Measurements from ENCODE around the gene ACSM2A.
"Not testable (repeated sequence)": the region's sequence is repeated elsewhere in the genome, so short reads cannot be mapped to it uniquely, and the experiment has no call there.

Gene ACSM2A, protein sequence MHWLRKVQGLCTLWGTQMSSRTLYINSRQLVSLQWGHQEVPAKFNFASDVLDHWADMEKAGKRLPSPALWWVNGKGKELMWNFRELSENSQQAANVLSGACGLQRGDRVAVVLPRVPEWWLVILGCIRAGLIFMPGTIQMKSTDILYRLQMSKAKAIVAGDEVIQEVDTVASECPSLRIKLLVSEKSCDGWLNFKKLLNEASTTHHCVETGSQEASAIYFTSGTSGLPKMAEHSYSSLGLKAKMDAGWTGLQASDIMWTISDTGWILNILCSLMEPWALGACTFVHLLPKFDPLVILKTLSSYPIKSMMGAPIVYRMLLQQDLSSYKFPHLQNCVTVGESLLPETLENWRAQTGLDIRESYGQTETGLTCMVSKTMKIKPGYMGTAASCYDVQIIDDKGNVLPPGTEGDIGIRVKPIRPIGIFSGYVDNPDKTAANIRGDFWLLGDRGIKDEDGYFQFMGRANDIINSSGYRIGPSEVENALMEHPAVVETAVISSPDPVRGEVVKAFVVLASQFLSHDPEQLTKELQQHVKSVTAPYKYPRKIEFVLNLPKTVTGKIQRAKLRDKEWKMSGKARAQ

DNA sequence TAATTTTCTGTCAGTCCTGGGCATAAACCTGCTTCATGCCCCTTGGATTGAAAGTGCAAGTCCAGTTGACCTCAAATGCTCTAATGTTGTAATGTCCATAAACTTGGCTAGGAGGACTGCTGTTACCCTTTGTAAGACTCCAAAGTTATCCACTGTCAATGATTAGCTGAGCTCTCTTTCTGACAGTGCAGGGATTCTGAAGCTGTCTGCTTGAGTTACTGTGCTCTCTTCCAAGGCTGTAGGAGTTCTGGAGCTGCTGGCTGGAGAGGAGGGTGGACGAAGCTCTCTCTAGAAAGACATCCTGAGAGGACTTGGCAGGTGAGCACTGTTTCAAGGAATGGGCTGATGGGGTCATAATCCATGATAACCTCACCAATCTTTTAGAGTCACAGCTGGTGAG, at the start of gene ACSM2A:
TSS of gene ACSM2A (plus strand) at position 158 of the 400 bp plus-strand sequence. CDS start 8,594 bp downstream, outside the sequence.
- DNase-seq (ENCODE audit: low read depth): not testable (repeated sequence)

DNA sequence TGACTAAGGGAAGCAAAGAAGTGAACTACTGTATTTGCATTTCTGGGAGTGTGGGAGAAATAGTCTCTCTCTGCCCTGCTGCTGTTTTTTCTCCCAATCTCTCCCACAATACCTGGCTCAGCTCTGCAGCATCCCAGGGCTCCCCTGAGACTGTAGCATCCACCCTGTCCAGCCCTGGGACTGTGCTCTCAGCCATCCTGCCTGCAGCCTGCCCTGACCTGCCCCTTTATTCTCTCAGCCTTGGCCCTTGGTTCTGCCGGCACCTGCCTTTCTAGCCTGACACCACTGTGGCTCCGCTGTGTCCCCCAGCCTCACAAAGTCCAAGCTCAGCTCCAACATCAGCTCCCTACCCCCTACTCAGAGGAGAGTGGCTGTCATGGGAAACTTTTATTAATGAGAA, 48.7 kb upstream of the ACSM2A start:
- DNase-seq (ENCODE audit: low read depth): no peak

DNA sequence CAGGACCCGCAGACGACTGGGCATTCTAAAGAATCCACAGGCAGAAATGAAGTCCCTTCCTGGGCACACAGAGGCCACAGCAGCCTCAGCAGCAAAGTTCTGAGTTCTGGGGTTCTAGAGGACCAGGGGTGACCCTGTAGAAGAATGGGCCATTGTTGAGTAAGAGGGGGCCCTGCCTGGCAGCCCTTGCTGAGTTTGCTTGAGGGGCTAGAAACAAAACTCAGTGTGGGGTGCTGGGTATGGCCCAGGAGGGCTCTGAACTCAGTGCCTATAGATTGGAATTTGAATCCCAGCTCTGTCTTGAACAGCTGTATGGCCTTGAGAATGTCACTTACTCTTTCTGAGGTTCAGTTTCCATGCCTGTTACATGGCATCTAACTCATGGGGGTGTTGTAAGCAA, 46.7 kb upstream of the ACSM2A start, which contains the start of gene PDILT:
TSS of gene PDILT (minus strand) at position 101 of the 400 bp plus-strand sequence. CDS start 5,437 bp downstream, outside the sequence.
- no peak for DNase-seq (ENCODE audit: low read depth)

DNA sequence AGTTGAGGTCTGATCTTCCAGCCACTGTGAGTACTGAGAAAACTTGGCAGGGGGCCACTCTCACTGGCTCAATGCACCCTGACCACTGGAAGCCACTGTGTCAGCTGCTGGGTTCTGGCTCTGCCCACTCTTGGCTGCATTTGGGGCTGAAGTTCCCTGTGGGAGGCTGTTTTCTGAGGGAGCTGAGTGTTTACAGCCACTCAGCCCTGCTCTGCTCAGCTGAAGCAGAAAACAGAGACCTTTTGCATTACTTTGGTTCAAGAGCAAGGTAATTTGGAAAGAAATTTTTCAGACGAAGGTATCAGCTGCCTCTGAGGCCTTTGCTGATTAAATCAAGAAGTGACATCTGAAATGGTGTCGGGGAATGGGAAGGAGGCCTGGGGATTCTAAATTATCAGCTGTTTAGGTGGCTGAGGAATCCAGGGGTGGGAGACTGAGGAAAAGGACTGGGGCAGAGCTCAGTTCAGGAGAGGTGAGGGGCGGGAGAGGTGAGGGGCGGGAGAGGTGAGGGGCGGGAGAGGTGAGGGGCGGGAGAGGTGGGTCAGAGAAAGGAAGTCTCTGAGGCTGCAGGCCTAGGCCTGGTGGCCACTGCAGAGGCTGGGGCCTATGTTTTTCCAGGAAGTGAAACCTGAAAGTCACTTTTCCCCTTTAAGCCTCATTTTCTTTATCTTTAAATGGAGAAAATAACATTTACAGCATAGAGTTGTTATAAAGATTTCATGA, 41.8 kb upstream of the ACSM2A start, which contains the start of gene ACSM5:
TSS of gene ACSM5 (plus strand) at position 137 of the 723 bp plus-strand sequence. CDS start 1,951 bp downstream, outside the sequence.
- DNase-seq (ENCODE audit: low read depth): no peak

DNA sequence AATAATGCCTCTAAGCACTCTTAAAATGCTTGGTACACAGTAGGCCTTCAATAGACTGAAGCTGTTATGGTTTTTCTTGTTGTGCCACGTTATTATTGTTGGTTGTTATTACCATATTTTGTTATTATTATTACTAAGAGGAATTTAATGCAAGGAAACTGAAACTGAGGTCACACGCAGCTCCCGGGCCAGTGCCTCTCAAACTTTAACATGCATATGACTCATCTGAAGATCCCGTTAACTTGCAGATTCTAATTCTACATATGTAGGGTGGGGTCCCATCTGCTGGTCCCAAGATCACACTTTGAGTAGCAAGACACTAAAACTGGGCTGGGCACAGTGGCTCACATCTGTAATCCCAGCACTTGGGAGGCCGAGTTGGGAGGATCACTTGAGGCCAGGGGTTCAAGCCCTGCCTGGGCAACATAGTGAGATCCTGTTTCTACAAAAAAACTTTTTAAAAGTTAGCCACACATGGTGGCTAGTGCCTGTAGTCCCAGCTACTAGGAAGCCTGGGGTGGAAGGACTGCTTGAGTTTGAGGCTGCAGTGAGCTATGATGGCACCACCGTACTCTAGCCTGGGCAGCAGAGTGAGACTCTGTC, 41.1 kb upstream of the ACSM2A start:
- no peak for DNase-seq (ENCODE audit: low read depth)

DNA sequence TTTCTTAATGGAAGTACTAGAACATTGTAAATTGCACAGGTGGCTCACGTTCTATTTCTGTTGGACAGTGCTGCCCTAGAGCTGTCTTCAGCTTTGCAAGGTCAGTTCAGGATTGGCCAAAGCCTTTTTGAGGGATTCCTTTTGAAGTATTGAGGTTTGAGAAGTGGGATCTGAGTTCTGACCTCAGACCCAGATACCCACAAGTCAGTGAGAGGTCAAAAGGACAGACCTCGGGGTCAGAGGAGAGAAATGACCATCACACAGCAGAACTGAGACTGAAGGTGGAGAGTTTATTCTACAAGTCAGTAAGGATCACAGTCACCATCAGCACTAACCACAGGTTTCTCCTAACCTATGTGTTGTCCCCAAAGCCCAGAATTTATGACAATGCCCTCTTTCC, 40.3 kb upstream of the ACSM2A start:
- DNase-seq (ENCODE audit: low read depth): no peak

DNA sequence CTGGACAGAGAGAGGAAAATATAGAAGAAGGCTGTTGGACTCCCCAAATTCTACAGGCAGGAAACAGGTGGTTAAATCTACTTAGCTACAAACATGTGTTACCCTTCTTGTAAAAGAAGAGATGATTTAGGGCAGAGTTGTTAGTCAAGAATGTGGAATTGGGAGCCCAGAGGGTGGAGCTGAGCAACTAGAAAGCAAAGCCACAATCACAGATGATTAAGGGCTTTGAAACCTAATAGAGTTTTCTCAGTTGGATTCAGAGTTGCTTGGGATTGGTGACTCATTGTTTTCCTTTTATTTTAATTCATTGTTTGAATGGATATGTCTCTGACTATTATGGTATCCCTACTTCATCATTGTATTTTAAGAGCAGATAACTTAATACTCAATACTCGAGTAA, 35.8 kb upstream of the ACSM2A start:
- DNase-seq (ENCODE audit: low read depth): no peak

DNA sequence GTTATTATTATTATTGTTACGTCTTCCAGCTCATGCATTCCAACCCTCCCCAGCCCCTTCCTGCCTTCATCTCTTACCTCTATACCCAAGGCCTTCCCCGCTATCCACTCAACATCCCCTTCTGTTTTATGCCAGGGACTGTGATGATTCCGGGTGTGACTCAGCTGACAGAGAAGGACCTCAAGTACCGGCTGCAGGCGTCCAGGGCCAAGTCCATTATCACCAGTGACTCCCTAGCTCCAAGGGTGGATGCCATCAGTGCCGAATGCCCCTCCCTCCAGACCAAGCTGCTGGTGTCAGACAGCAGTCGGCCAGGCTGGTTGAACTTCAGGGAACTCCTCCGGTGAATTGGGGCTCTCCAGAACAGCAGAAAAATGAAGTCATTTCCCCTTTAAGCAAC, 32.2 kb upstream of the ACSM2A start:
- DNase-seq (ENCODE audit: low read depth): not testable (repeated sequence)

DNA sequence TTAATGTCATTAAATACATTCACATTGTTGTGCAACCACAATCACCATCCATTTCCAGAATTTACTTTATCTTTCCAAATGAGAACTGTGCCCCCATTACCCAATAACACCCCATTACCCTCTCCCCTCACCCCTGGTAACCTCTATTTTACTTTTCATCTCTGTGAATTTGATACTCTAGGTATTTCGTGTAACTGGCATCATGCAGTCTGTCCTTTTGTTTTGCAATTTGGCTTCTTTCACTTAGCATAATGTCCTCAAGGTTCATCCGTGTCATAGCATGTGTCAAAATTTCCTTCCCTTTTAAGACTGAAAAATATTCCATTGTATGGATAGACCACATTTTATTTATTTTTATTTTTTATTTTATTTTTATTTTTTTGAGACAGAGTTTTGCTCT, 29.6 kb upstream of the ACSM2A start:
- not testable (repeated sequence) for DNase-seq (ENCODE audit: low read depth)

DNA sequence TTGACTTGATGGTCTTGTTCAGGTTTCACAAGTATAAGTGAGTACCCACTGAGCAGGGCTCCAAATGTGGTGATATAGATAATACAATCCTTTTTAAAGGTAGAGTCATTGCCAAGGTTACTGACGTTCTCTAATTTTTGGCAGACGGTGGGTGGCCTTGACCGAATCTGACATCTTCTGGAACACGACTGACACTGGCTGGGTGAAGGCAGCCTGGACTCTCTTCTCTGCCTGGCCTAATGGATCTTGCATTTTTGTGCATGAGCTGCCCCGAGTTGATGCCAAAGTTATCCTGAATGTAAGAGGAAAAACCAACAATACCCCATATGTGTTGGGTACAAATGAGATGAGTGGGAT, 27.6 kb upstream of the ACSM2A start:
- DNase-seq (ENCODE audit: low read depth): not testable (repeated sequence)

DNA sequence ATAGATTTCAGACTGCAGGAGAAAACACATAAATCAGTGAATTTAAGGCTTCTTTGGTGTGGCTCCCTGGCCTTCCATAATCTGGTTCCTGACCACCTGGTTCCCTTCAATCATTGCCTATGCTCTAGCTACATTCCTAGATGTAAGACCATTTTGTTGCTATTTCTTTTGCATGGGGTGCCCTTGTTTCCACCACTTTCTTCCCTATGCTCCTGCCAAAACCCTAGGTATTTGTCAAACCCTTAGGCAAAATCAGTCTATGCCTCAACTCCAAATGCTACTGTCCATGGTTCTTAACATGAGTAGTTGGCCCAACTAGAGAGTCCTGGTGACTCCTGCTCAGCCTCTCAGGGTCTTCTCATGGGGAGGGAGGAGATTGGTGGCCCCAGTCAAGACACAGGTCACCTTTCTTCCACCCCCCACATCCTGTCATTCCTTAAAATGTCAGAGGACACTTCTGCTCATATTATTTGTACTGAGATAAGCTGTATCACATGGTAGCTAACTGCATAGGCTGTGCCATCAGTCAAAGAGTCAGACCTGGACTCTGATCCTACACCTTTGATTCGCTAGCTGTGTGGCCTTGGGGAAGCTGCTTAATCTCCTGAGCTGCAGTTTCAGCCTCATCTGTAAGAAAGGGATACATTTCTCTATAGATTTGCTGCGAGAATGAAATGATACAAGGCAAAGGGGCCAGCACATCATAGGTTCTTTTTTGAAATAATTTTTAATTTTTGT, 27.0 kb upstream of the ACSM2A start:
- DNase-seq (ENCODE audit: low read depth): no peak

DNA sequence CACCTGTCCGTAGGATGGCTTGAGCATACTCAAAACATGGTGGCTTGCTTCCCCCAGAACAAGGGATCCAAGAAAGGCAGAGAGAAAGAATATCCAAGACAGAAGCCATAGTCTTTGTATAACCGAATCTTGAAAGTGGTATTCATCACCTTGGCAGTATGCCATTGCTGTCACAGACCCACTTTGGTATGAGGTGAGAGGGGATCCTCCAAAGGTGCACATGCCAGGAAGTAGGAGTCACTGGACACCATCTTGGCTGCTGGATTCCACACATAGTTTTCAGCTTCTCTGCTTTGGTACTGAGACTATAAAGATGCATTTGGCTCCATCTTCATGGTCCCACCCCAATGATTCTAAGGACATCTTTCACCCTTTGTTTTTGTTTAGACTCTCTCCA, 23.9 kb upstream of the ACSM2A start:
- not testable (repeated sequence) for DNase-seq (ENCODE audit: low read depth)

DNA sequence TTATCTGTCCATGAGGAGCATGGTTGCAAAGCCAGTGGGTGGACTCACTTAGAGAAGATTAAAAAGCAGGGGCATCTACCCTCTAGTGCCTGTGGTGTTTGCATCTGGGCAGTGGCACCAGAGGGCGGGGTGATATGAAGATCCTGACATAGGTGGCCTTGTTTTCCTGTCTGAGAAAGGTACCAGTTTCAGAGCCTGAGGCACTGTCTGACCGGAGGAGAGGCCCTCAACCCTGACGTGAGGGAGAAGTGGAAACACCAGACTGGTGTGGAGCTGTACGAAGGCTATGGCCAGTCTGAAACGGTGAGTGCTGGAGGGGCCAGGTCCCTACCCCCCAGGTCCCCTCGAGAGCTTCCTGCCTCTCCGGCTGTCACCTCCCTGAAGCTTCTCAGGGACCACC, 21.8 kb upstream of the ACSM2A start:
- DNase-seq (ENCODE audit: low read depth): not testable (repeated sequence)

DNA sequence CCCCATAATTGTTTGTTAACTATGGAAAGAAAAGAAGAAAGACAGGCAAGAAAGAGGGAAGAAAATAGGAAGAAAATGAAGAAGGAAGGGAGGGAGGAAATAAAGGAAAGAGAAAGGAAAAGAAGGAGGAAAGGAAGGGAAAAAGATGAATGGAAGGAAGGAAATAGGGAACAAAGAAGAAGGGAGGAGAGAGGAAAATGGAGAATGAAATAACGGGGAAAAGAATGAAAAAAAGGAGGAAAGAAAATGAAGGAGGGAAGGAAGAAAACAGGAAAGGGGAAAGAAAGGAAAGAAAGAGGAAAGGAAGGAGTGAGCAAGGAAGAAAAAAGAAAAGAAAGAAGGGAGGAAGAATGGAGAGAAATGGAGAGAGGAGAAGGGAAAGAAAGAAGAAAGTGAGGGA, 20.8 kb upstream of the ACSM2A start:
- not testable (repeated sequence) for DNase-seq (ENCODE audit: low read depth)

DNA sequence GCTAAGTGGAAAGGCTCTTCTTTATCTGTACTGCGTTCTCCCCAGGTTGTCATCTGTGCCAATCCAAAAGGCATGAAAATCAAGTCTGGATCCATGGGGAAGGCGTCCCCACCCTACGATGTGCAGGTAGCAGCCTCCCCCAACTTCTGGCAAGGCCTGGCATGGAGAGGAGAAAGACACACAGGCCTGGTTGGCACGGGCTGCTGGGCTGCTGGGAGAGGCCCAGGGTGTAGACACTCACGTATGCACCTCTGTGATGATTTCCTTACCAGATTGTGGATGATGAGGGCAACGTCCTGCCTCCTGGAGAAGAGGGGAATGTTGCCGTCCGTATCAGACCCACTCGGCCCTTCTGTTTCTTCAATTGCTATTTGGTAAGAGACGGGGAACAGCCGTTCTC, 20.4 kb upstream of the ACSM2A start:
- DNase-seq (ENCODE audit: low read depth): no peak

DNA sequence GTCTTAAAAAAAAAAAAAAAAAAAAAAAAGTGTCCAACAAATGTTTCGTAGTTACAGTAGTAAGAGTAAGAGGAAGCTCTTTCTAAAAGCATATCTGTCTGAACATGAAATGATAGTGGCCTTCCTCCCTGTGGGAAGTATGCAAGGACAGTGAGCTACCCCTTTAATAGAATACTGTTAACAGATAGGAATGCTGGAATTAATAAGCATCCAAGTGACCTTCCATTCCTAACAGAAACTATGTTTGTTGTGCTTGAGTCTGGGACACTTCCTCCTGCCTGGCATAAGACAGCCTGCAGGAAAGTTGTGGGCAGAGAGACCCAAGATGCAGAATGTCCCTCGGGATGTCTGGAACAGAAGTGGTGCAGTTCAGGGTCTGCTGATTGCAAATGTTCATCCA, 12.4 kb upstream of the ACSM2A start:
- DNase-seq (ENCODE audit: low read depth): not testable (repeated sequence)

DNA sequence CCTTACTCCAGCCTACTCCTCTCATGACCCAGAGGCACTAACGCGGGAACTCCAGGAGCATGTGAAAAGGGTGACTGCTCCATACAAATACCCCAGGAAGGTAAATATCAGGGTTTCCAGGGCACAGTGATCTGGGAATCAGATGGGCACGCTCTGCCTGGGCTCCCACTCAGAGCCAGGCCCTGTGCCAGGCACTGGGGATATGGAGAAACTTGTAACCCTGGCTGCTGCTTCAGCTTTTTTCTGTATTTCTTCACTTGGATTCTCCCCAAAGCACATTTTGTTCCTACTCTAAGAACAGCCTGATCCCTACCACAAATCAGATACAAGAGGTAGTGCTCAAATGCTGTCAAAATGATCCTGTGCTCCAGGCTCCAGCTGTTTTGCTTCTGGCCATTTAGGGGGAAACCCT, 11.5 kb upstream of the ACSM2A start:
- not testable (repeated sequence) for DNase-seq (ENCODE audit: low read depth)

DNA sequence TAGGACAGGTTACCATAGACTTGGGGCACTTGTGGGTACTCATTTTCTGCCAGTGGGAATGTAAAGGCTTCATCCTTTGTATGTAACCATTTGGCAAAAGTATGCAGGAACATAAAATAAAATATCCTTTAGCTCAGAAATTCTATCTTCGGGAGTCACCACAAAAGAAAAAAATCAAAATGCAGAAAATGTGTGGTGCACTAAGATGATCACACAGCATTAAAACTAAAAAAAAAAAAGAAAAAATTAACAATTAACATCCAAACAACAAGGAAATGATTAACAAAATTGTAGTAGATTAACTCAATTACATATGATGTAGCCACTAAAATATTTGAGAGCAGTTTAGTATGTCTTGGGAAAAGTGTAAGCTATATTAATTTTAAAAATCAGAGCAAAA, 10.6 kb upstream of the ACSM2A start:
- not testable (repeated sequence) for DNase-seq (ENCODE audit: low read depth)

DNA sequence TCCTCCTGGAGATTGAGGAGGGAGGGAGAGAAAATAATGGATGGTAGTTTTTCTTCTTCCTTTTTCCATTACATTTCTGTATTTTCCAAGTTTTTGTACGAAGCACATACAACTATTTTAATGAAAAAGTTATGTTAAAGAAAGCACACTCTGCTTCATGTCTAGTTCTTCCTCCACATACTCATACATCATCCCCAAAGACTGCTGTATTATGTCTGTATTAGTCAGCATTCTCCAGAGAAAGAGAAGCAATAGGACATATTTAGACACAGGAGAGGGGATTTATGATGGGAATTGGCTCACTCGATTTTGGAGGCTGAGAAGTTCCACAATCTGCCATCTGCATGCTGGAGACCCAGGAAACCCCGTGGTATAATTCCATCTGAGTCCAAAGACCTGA, 10.1 kb upstream of the ACSM2A start:
- no peak for DNase-seq (ENCODE audit: low read depth)

DNA sequence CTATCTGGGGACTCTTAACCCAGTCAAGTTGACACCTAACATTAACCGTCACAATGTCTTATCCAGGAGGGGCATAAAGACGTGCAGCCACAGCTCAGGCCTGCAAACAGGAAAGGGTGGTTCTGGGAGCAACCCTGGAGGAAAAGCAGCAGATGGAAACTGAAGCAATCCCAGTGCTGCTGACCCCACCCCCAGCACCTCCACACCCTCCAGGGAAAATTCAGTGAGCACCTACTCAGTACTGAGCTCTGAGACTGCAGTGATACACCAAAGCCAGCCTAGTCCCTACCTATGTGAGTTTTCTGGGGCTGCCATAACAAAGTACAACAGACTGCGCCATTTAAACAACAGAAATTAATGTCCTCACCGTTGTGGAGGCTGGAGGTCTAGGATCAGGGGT, 9.5 kb upstream of the ACSM2A start:
- DNase-seq (ENCODE audit: low read depth): not testable (repeated sequence)

DNA sequence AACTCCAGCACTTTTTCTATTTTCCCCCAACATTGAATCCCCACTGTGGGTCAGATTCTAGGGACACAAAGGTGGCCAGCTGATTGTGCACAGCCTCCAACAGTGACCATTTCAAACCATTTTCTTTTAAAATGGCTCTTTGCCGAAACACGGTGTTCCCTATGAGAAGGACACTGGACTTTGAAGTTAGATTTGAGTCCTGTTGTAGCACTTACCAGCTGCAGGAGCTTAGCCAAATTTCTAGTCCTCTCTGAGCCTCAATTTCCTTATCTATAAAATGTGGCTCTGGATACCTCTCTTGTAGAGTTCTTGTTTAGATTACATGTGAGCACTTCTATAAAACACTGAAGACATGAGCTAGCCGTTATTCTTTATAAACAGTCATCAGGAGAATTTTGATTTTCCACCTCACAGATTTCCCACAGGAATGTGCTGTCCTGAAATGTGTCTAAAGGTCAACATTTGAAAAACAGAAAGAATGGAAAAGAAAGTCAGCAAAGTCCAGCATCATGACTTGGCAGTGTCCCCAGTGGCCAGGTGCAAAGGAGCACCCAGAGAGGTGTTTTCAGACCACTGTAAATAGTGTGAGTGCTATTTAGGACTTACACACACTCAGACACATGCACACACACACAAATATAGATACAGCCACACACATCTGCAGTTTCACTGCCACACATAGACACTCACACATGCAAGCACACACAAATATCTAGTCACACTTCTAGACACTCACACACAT, 4.5 kb upstream of the ACSM2A start:
- DNase-seq (ENCODE audit: low read depth): not testable (repeated sequence)
